Raji (cell line): Measurements from ENCODE around the gene SLC12A8.

ENCODE experiments used
- POLR2A ChIP-seq: IDR thresholded peaks from 2 replicates; pipeline ENCODE4 v1.6.1; 2011; ENCODE audit warnings: low read depth, low read length, control low read depth; ENCODE audit not compliant: insufficient read depth

SLC12A8 gene

GRCh38 chr3:125212509-125213363 lies at the start of gene SLC12A8:
SLC12A8 (minus strand) TSS chr3:125212748; CDS start chr3:125211349, 1,399 bp downstream.
- no peak for TF ChIP-seq POLR2A

- TF ChIP-seq POLR2A: no peak
Observed at GRCh38 chr3:125262161-125262560, 49.6 kb upstream of the SLC12A8 start.

- TF ChIP-seq POLR2A: no peak
Observed at GRCh38 chr3:125261031-125261430, 48.5 kb upstream of the SLC12A8 start.

- TF ChIP-seq POLR2A: no peak
Observed at GRCh38 chr3:125260158-125260557, 47.6 kb upstream of the SLC12A8 start.

- no peak for TF ChIP-seq POLR2A
Observed at GRCh38 chr3:125257536-125257935, 45.0 kb upstream of the SLC12A8 start.

- no peak for TF ChIP-seq POLR2A
Observed at GRCh38 chr3:125256675-125257074, 44.1 kb upstream of the SLC12A8 start.

GRCh38 chr3:125250973-125251372 lies 38.4 kb upstream of the SLC12A8 start:
- TF ChIP-seq POLR2A: no peak

- no peak for TF ChIP-seq POLR2A
Observed at GRCh38 chr3:125246237-125246636, 33.7 kb upstream of the SLC12A8 start.

GRCh38 chr3:125245521-125245920 lies 33.0 kb upstream of the SLC12A8 start:
- no peak for TF ChIP-seq POLR2A

- no peak for TF ChIP-seq POLR2A
Observed at GRCh38 chr3:125240496-125240895, 27.9 kb upstream of the SLC12A8 start.

- no peak for TF ChIP-seq POLR2A
Observed at GRCh38 chr3:125239266-125239665, 26.7 kb upstream of the SLC12A8 start.

GRCh38 chr3:125238759-125239158 lies 26.2 kb upstream of the SLC12A8 start:
- TF ChIP-seq POLR2A: no peak

GRCh38 chr3:125236331-125236903 lies 23.9 kb upstream of the SLC12A8 start:
- no peak for TF ChIP-seq POLR2A

- no peak for TF ChIP-seq POLR2A
Observed at GRCh38 chr3:125234831-125235230, 22.3 kb upstream of the SLC12A8 start.

GRCh38 chr3:125232401-125232800 lies 19.9 kb upstream of the SLC12A8 start:
- no peak for TF ChIP-seq POLR2A

GRCh38 chr3:125231895-125232294 lies 19.3 kb upstream of the SLC12A8 start:
- TF ChIP-seq POLR2A: no peak
